K562 (cell line): ENCODE results near the gene PET100. TPM values are rescaled to one million over a fixed set of nuclear protein-coding genes. Genes with fewer than 3 reads are reported as not detected.

ENCODE experiments used
- BACH1 ChIP-seq: fragments of 200-800 bp; sonication (Bioruptor generic); IDR thresholded peaks from 2 replicates; pipeline ENCODE4 v1.6.1; 2016; ENCODE audit warnings: missing genetic modification characterization, missing compliant biosample characterization
- CBFA2T2 ChIP-seq: fragments of 450-650 bp; conservative IDR thresholded peaks from 2 replicates; pipeline ENCODE4 v1.6.1; 2017; ENCODE audit warnings: mild to moderate bottlenecking
- CEBPG ChIP-seq, 3 experiments: fragments of 200-800 bp in 1 of 3; sonication (Bioruptor generic) in 1 of 3; sonication (generic) in 1 of 3; formaldehyde crosslinking in 1 of 3; IDR thresholded peaks in 2 of 3; conservative IDR thresholded peaks in 1 of 3; 2 replicates each; pipeline versions ENCODE4 v1.6.1 to v1.8.0; 2016 to 2022; ENCODE audit warnings: missing compliant biosample characterization in 2 of 3, missing genetic modification characterization in 2 of 3, mild to moderate bottlenecking in 1 of 3, missing genetic modification reagents in 1 of 3
- E2F4 ChIP-seq: sonication (generic); formaldehyde crosslinking; IDR thresholded peaks from 2 replicates; pipeline ENCODE4 v1.8.0; 2022; ENCODE audit warnings: mild to moderate bottlenecking, low read depth, missing genetic modification reagents
- E2F6 ChIP-seq, 2 experiments: IDR thresholded peaks; 2 replicates each; pipeline ENCODE4 v1.6.1; 2011; ENCODE audit warnings: borderline replicate concordance in 1 of 2, control low read depth in 1 of 2, low read depth in 1 of 2, low read length in 1 of 2, mild to moderate bottlenecking in 1 of 2, mixed read lengths in 1 of 2, moderate library complexity in 1 of 2; ENCODE audit not compliant: insufficient read depth in 1 of 2, insufficient read length in 1 of 2, poor library complexity in 1 of 2, severe bottlenecking in 1 of 2; ENCODE audit errors: extremely low read depth in 1 of 2
- MBD1 ChIP-seq: fragments of 250-450 bp; sonication (Bioruptor Pico); IDR thresholded peaks from 2 replicates; pipeline ENCODE4 v1.8.0; 2022; ENCODE audit warnings: inconsistent platforms
- MEF2D ChIP-seq: conservative IDR thresholded peaks from 2 replicates; pipeline ENCODE4 v1.6.1; 2016; ENCODE audit warnings: low read depth, missing genetic modification characterization, missing compliant biosample characterization
- NR4A1 ChIP-seq, 2 experiments: fragments of 250-450 bp in 1 of 2; fragments of 450-650 bp in 1 of 2; sonication (Bioruptor Pico) in 1 of 2; IDR thresholded peaks; 2 replicates each; pipeline versions ENCODE4 v1.4.0 to v1.6.1; 2016 to 2020; ENCODE audit warnings: mild to moderate bottlenecking in 2 of 2, missing compliant biosample characterization in 1 of 2, missing genetic modification characterization in 1 of 2, moderate library complexity in 1 of 2
- NRF1 ChIP-seq, 2 experiments: fragments of 450-650 bp; IDR thresholded peaks in 1 of 2; conservative IDR thresholded peaks in 1 of 2; 2 replicates each; pipeline ENCODE4 v1.6.1; 2014; ENCODE audit warnings: mild to moderate bottlenecking in 2 of 2
- PHB2 ChIP-seq: fragments of 450-650 bp; IDR thresholded peaks from 2 replicates; pipeline ENCODE4 v1.6.1; 2017; ENCODE audit warnings: low read depth
- PHF20 ChIP-seq: fragments of 450-650 bp; IDR thresholded peaks from 2 replicates; pipeline ENCODE4 v1.6.1; 2018; ENCODE audit not compliant: partially characterized antibody
- POLR2A ChIP-seq: fragments of 450-650 bp; conservative IDR thresholded peaks from 2 replicates; pipeline ENCODE4 v1.6.1; 2016
- POLR2H ChIP-seq: IDR thresholded peaks from 2 replicates; pipeline ENCODE4 v1.6.1; 2016; ENCODE audit warnings: missing genetic modification characterization, low read depth, mild to moderate bottlenecking, control low read depth, missing compliant biosample characterization, moderate library complexity
- TCF7L2 ChIP-seq: fragments of 150-350 bp; IDR thresholded peaks from 2 replicates; pipeline ENCODE4 v1.6.1; 2016; ENCODE audit warnings: low read depth, mild to moderate bottlenecking, low read length, moderate library complexity
- ZBTB12 ChIP-seq: fragments of 250-450 bp; sonication (Bioruptor Pico); IDR thresholded peaks from 2 replicates; pipeline ENCODE4 v1.4.0; 2020
- ZFP91 ChIP-seq: sonication (generic); formaldehyde crosslinking; IDR thresholded peaks from 2 replicates; pipeline ENCODE4 v1.8.0; 2022; ENCODE audit warnings: mild to moderate bottlenecking, missing genetic modification reagents
- ZFX ChIP-seq: sonication (generic); formaldehyde crosslinking; IDR thresholded peaks from 2 replicates; pipeline ENCODE4 v1.8.0; 2022; ENCODE audit warnings: mild to moderate bottlenecking, missing genetic modification reagents, moderate library complexity
- ZNF121 ChIP-seq: sonication (generic); formaldehyde crosslinking; conservative IDR thresholded peaks from 2 replicates; pipeline ENCODE4 v1.8.0; 2022; ENCODE audit warnings: missing genetic modification reagents
- ZNF311 ChIP-seq: fragments of 250-450 bp; sonication (Bioruptor Pico); IDR thresholded peaks from 2 replicates; pipeline ENCODE4 v1.4.0; 2020; ENCODE audit warnings: mild to moderate bottlenecking, moderate library complexity
- polyA plus RNA-seq, 8 experiments: library from polyadenylated mRNA; depleted of rRNA in 4 of 8; stranded (reverse) in 5 of 8; unstranded in 3 of 8; fragments of >200 nt; fragmentation: Nextera tagmentation in 2 of 8; fragmentation: Illumina TruSeq in 1 of 8; extraction: Ambion mirVana in 2 of 8; extraction: Trizol in 1 of 8; gene quantifications; 2 replicates each; pipeline versions ENCODE4 v1.2.1 to v1.2.3, GENCODE V29; 2011 to 2014; ENCODE audit warnings: inconsistent platforms in 1 of 8, missing spikeins in 1 of 8
- total RNA-seq, 7 experiments: library from RNA; depleted of rRNA in 6 of 7; stranded (reverse); fragments of >200 nt in 6 of 7; fragmentation: Illumina TruSeq in 2 of 7; extraction: Trizol in 2 of 7; gene quantifications; 2 replicates each; pipeline versions ENCODE4 v1.2.1 to v1.2.3, GENCODE V29; 2011 to 2021; ENCODE audit warnings: low replicate concordance in 1 of 7

PET100 gene
- total and polyA plus RNA-seq, 9 of the 15 experiments (the other 6 are each of a cell fraction or from before 2014, with no cell fraction given), result 62.3 to 351 (median 98.3) TPM

- TF ChIP-seq ZBTB12 (CRISPR knock-in tag) (no peak), BACH1 (tag) (no peak), POLR2H (no peak), ZFP91 (no peak), E2F4 (CRISPR knock-in tag) (no peak), POLR2A (no peak), MBD1 (CRISPR knock-in tag) (0 out of 2 replicates have a peak, but pooled peaks have one; percentile 15), NR4A1 (CRISPR knock-in tag; IDR thresholded peaks at IDR 0.05) (no peak), NR4A1 (tag; IDR thresholded peaks at IDR 0.05) (peak; percentile 62; the same call in 1 of the 2 replicates), ZFX (CRISPR knock-in tag) (no peak), PHF20 (peak; percentile 23), CBFA2T2 (0 out of 2 replicates have a peak, but pooled peaks have one; percentile 15), TCF7L2 (peak; percentile 97), MEF2D (tag) (peak; percentile 71; the same call in 1 of the 2 replicates), PHB2 (no peak), E2F6 (IDR thresholded peaks at IDR 0.05; ENCODE audit: borderline replicate concordance in 1 of 2, extremely low read depth in 1 of 2, insufficient read depth in 1 of 2, insufficient read length in 1 of 2, low read depth in 1 of 2, low read length in 1 of 2, poor library complexity in 1 of 2, severe bottlenecking in 1 of 2) (peak in 1 of 2 experiments; percentile 51), ZNF121 (CRISPR knock-in tag) (no peak), CEBPG (CRISPR knock-in tag; IDR thresholded peaks at IDR 0.05) (peak; percentile 98), CEBPG (tag; conservative IDR thresholded peaks at IDR 0.05 in 1 of 2, IDR thresholded peaks at IDR 0.05 in 1 of 2) (peak; percentile 96 to 99), ZNF311 (CRISPR knock-in tag) (no peak), NRF1 (conservative IDR thresholded peaks at IDR 0.05 in 1 of 2, IDR thresholded peaks at IDR 0.05 in 1 of 2) (peak; percentile 28 to 51; a peak in 1 of 4 replicates)
Measured at GRCh38 chr19:7652061-7652641, 22.6 kb downstream of the PET100 start (continued).
